B cell (primary cell): Measurements from ENCODE around the gene CAMTA2. TPM values are rescaled to one million over a fixed set of nuclear protein-coding genes. Genes with fewer than 3 reads are reported as not detected.

Source experiments
- ATAC-seq: fragments of 200-7000 bp; cut with Tn5 transposase; one replicate; pipeline ENCODE4 v1.10.0; 2021; ENCODE audit warnings: low read depth, mild to moderate bottlenecking, moderate number of reproducible peaks, moderate library complexity
- CTCF ChIA-PET: fragments of 350-600 bp; sonication (Branson Sonifier 250); formaldehyde crosslinking; loops from one replicate; lab custom pipeline; 2021; ENCODE audit warnings: antibody characterized with exemption, inconsistent platforms; lab: Charles Lee
- POLR2A ChIA-PET: fragments of 350-600 bp; sonication (Branson Sonifier 250); formaldehyde crosslinking; loops from one replicate; lab custom pipeline; 2021; ENCODE audit warnings: antibody characterized with exemption; lab: Charles Lee
- DNase-seq: peaks from one replicate; pipeline ENCODE4 v3.0.0; 2013
- H2AFZ ChIP-seq: 2 replicates; pipeline ENCODE4 v1.6.1; 2012; ENCODE audit warnings: mild to moderate bottlenecking, low read depth, low read length; ENCODE audit not compliant: insufficient read depth, poor library complexity, severe bottlenecking
- H3K27ac ChIP-seq, 2 donors: 1 replicate in 1 of 2; 2 replicates in 1 of 2; pipeline ENCODE4 v1.5.1; 2012 to 2013; ENCODE audit warnings: low read length in 2 of 2, mild to moderate bottlenecking in 2 of 2, moderate library complexity in 1 of 2
- H3K27me3 ChIP-seq, 4 experiments: fragments of 200-600 bp in 1 of 4; sonication (generic) in 1 of 4; replicated peaks in 1 of 4; 1 replicate in 2 of 4; 2 replicates in 2 of 4; pipeline versions ENCODE4 v1.6.1 to v1.7.0; 2013 to 2016; ENCODE audit warnings: low read length in 3 of 4, mild to moderate bottlenecking in 2 of 4, mixed read lengths in 1 of 4, moderate library complexity in 1 of 4; ENCODE audit not compliant: insufficient read depth in 4 of 4, control insufficient read depth in 3 of 4; ENCODE audit errors: control extremely low read depth in 1 of 4
- H3K36me3 ChIP-seq, 2 experiments: replicated peaks in 1 of 2; 1 replicate in 1 of 2; 2 replicates in 1 of 2; pipeline versions ENCODE4 v1.6.1 to v1.7.1; 2013; ENCODE audit warnings: low read length in 1 of 2; ENCODE audit not compliant: insufficient read depth in 2 of 2, control insufficient read depth in 1 of 2; ENCODE audit errors: control extremely low read depth in 1 of 2, extremely low read depth in 1 of 2
- H3K4me1 ChIP-seq, 2 donors: fragments of 200-600 bp in 1 of 2; sonication (generic) in 1 of 2; 1 replicate in 1 of 2; 2 replicates in 1 of 2; pipeline versions ENCODE4 v1.5.1 to v1.6.1; 2013 to 2017; ENCODE audit warnings: low read length in 2 of 2; ENCODE audit not compliant: control insufficient read depth in 2 of 2, insufficient read depth in 2 of 2
- H3K4me2 ChIP-seq: replicated peaks from 2 replicates; pipeline ENCODE3; 2012; ENCODE audit warnings: mild to moderate bottlenecking, low read depth, low read length; ENCODE audit not compliant: poor library complexity, severe bottlenecking
- H3K4me3 ChIP-seq, 5 experiments: fragments of 200-600 bp in 1 of 5; sonication (generic) in 1 of 5; 1 replicate in 3 of 5; 2 replicates in 2 of 5; pipeline versions ENCODE4 v1.5.1 to v1.7.0; 2011 to 2016; ENCODE audit warnings: low read length in 4 of 5, mild to moderate bottlenecking in 4 of 5, low read depth in 2 of 5, control low read depth in 1 of 5, moderate library complexity in 1 of 5; ENCODE audit not compliant: insufficient read depth in 1 of 5; ENCODE audit errors: control extremely low read depth in 1 of 5, extremely low read depth in 1 of 5
- H3K79me2 ChIP-seq: fragments of 200-600 bp; sonication (generic); one replicate; pipeline ENCODE4 v1.6.0; 2016; ENCODE audit warnings: low read length; ENCODE audit not compliant: control insufficient read depth, insufficient read depth
- H3K9ac ChIP-seq: fragments of 200-600 bp; sonication (generic); 2 replicates; pipeline ENCODE4 v1.6.1; 2017; ENCODE audit warnings: mild to moderate bottlenecking, low read length, moderate library complexity
- H3K9me3 ChIP-seq, 3 donors: one replicate each; pipeline versions ENCODE4 v1.6.1 to v1.7.1; 2013; ENCODE audit warnings: low read length in 2 of 3; ENCODE audit not compliant: control insufficient read depth in 2 of 3, insufficient read depth in 1 of 3; ENCODE audit errors: control extremely low read depth in 1 of 3
- H4K20me1 ChIP-seq: 2 replicates; pipeline ENCODE4 v1.6.0; 2012; ENCODE audit warnings: mild to moderate bottlenecking, low read length; ENCODE audit not compliant: insufficient read depth, control insufficient read depth, poor library complexity, severe bottlenecking
- H3K27ac Mint-ChIP-seq: one replicate; pipeline ENCODE4 v1.8.0; 2021; ENCODE audit warnings: mixed read lengths
- H3K27me3 Mint-ChIP-seq: one replicate; pipeline ENCODE4 v1.8.0; 2021; ENCODE audit warnings: mixed read lengths
- H3K4me1 Mint-ChIP-seq: one replicate; pipeline ENCODE4 v1.8.0; 2021; ENCODE audit warnings: mixed read lengths
- H3K4me3 Mint-ChIP-seq: one replicate; pipeline ENCODE4 v1.8.0; 2021; ENCODE audit warnings: mixed read lengths
- H3K9me3 Mint-ChIP-seq: one replicate; pipeline ENCODE4 v1.8.0; 2022; ENCODE audit warnings: mixed read lengths; ENCODE audit not compliant: insufficient read depth
- EZH2 ChIP-seq: IDR thresholded peaks from 2 replicates; pipeline ENCODE4 v1.6.1; 2012; ENCODE audit warnings: borderline replicate concordance, low read depth, mild to moderate bottlenecking, moderate library complexity, low read length; ENCODE audit not compliant: insufficient read depth, poor library complexity, severe bottlenecking
- WGBS: methylation state at CpG from one replicate; pipeline ENCODE4 v1.1.5; 2013; ENCODE audit warnings: missing lambda C conversion rate; ENCODE audit not compliant: insufficient coverage; 5-methylcytosine and 5-hydroxymethylcytosine counted together
- intact Hi-C: fragments of 100-400 bp; cut with micrococcal nuclease; formaldehyde crosslinking; loops from one replicate; pipeline ENCODE4 v1.10.0; 2022
- polyA plus RNA-seq: library from polyadenylated mRNA; depleted of rRNA; stranded (reverse); fragments of >200 nt; gene quantifications from 2 replicates; pipeline ENCODE4 v1.2.3, GENCODE V29; 2012
- total RNA-seq, 2 donors: library from RNA; stranded (reverse); fragments of 120-200 nt in 1 of 2; gene quantifications; 1 replicate in 1 of 2; 2 replicates in 1 of 2; pipeline versions ENCODE4 v1.2.3 to v1.2.4, GENCODE V29; 2013 to 2022
- TF ChIP-seq, protein P1 (sequence below): fragments of 200-600 bp; IDR thresholded peaks from one replicate; pipeline ENCODE4 v1.8.0; 2022; ENCODE audit warnings: antibody characterized with exemption, mild to moderate bottlenecking

Gene CAMTA2
- total and polyA plus RNA-seq, 2 donors (not counting 1 experiment from before 2014, with no cell fraction given) = 48.3 to 57.9 TPM

DNA sequence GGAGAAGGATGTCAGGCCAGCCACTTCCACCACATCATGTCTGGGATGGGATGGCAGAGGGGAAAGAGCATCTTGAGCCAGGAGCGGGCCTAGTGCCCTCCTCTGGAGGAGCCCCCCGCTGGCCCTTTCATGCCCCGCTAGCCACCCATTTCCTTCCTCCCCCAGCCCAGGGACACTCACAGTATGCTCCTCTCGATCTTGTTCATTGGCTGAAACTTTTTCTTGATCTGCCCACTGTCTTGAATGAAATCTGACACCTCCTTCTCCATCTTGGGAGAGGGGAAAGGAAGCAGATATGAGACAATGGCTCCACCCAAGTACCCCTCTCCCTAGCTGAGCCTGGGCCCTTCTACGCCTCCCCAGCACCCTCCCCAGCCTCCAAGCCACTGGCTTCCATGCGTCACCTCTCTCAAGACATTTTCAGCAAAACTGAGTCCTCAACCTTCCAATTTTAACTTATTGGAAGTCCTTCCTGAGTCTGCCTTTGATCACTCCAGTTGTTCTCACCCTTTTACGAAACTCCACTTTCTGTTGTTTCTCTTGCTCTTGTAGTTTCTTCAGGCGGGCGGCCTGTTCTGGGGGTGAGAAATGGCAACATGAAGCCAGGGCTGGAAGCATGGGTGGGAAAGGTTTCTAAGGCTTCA, 27.1 kb downstream of the CAMTA2 start:
- H4K20me1 ChIP-seq = no peaks in the 10 kb centered on the region
- ATAC-seq (no peak), DNase-seq (no peak)
- peaks cover 3% of the 10 kb centered on the region for H3K4me1 Mint-ChIP-seq
- no peak overlapping the region for H3K9ac ChIP-seq
- H3K4me1 ChIP-seq = no peaks in the 10 kb centered on the region
- no peak overlapping the region for H3K4me3 Mint-ChIP-seq
- ChIA-PET CTCF (no interaction called here), POLR2A (interaction anchor here (1.3 kb wide), 1 partner anchor 56 kb away, joined by 3 read pairs; no protein-coding TSS in a partner anchor)
- H3K27me3 Mint-ChIP-seq = no peaks in the 10 kb centered on the region
- TF ChIP-seq, protein P1, sequence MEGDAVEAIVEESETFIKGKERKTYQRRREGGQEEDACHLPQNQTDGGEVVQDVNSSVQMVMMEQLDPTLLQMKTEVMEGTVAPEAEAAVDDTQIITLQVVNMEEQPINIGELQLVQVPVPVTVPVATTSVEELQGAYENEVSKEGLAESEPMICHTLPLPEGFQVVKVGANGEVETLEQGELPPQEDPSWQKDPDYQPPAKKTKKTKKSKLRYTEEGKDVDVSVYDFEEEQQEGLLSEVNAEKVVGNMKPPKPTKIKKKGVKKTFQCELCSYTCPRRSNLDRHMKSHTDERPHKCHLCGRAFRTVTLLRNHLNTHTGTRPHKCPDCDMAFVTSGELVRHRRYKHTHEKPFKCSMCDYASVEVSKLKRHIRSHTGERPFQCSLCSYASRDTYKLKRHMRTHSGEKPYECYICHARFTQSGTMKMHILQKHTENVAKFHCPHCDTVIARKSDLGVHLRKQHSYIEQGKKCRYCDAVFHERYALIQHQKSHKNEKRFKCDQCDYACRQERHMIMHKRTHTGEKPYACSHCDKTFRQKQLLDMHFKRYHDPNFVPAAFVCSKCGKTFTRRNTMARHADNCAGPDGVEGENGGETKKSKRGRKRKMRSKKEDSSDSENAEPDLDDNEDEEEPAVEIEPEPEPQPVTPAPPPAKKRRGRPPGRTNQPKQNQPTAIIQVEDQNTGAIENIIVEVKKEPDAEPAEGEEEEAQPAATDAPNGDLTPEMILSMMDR = no peak
- TF ChIP-seq EZH2 = no peak
- no peaks in the 10 kb centered on the region for H3K27me3 ChIP-seq
- no peak overlapping the region for H3K27ac ChIP-seq
- no peaks in the 10 kb centered on the region for H3K9me3 Mint-ChIP-seq
- H3K79me2 ChIP-seq = peaks cover 8% of the 10 kb centered on the region
- peaks cover 0 to 21% of the 10 kb centered on the region in 2 experiments for H3K36me3 ChIP-seq
- no peak overlapping the region for H3K4me3 ChIP-seq
- no peak overlapping the region for H3K4me2 ChIP-seq
- no peak overlapping the region for H2AFZ ChIP-seq
- no peak overlapping the region for H3K27ac Mint-ChIP-seq
- intact Hi-C loops = no loop called here
- 91% methylated on average over 4 of the region's 9 CpGs for WGBS
- H3K9me3 ChIP-seq = no peaks in the 10 kb centered on the region

DNA sequence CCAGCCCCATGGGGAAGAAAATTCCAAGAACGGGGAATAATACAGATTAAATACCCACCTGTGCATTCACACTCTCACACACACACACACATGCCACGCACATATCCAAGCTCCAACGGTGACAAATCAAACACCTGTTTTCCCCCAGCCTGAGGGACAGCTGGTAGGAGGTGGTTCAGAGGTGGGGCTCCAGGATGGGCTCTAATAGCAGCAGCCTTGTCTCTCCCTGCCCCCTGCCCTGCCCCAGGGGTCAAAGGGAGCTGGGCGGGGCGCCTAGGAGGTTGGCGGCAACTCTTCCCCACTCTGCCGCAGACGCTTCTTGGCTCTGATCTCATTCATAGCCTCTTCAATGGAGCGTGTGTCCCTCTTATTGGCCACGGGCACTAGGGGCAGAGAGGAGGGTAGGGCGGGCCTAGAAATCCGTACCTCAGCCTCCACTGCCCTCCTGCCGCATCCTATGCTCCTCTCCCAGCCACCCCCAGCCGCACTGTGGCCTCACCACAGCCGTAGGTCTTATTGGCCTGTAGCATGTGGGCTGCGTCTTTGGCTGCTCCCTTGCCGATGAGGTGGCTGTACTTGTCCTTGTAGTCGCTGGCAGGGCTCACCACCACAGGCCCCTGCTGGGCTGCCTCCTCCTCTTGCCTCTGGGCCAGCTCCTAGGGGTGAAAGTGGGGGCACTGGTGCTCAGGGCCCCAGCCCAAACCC, 28.1 kb downstream of the CAMTA2 start:
- Histone ChIP-seq H3K4me1 (no peaks in the 10 kb centered on the region), H3K4me3 (no peak overlapping the region), H4K20me1 (no peaks in the 10 kb centered on the region), H3K27me3 (no peaks in the 10 kb centered on the region), H3K36me3 (peaks cover 0 to 21% of the 10 kb centered on the region in 2 experiments), H3K27ac (no peak overlapping the region), H3K79me2 (no peaks in the 10 kb centered on the region), H3K4me2 (no peak overlapping the region), H3K9me3 (no peaks in the 10 kb centered on the region), H3K9ac (no peak overlapping the region), H2AFZ (no peak overlapping the region)
- intact Hi-C loops = no loop called here
- 98% methylated on average over 13 of the region's 18 CpGs for WGBS
- CTCF ChIA-PET = interaction anchor here (1.4 to 2.9 kb wide), 2 partner anchors 12 to 50 kb away, joined by 4 to 13 read pairs; partner anchors contain the start of gene PFN1
- no peak overlapping the region for H3K4me3 Mint-ChIP-seq
- no peaks in the 10 kb centered on the region for H3K27me3 Mint-ChIP-seq
- TF ChIP-seq EZH2 = no peak
- TF ChIP-seq, protein P1 = no peak
- ATAC-seq (no peak), DNase-seq (no peak)
- POLR2A ChIA-PET = no interaction called here
- no peaks in the 10 kb centered on the region for H3K9me3 Mint-ChIP-seq
- H3K27ac Mint-ChIP-seq = no peak overlapping the region
- no peaks in the 10 kb centered on the region for H3K4me1 Mint-ChIP-seq
